ENCODE results near the gene CHD9NB.
A peak's percentile ranks its signal among the peaks of the same experiment; 100 is the strongest.
"Not testable (repeated sequence)": the region's sequence is repeated elsewhere in the genome, so short reads cannot be mapped to it uniquely, and the experiment has no call there.

Gene CHD9NB

GRCh38 chr16:53055541-53056391 is 3.1 kb upstream of the CHD9NB start:
- DNase-seq, result peak; percentile 85

GRCh38 chr16:53054670-53055485 is 2.2 kb upstream of the CHD9NB start, which contains the start of gene CHD9:
TSS of gene CHD9 (plus strand) at chr16:53054991. CDS start at chr16:53156090, 101,099 bp downstream.
- peak; percentile 93 for DNase-seq

- DNase-seq, result peak; percentile 83
Observed at GRCh38 chr16:53053967-53054669, 1.4 kb upstream of the CHD9NB start.

- not testable (repeated sequence) for DNase-seq
Observed at GRCh38 chr16:53051255-53051654, 1.4 kb downstream of the CHD9NB start.

GRCh38 chr16:53048139-53048915 is 4.4 kb downstream of the CHD9NB start:
- no peak for DNase-seq

- DNase-seq, result not testable (repeated sequence)
Observed at GRCh38 chr16:53047515-53047914, 5.2 kb downstream of the CHD9NB start.

- no peak for DNase-seq
Observed at GRCh38 chr16:53045341-53046220, 7.1 kb downstream of the CHD9NB start.

- DNase-seq, result no peak
Observed at GRCh38 chr16:53043986-53044601, 8.6 kb downstream of the CHD9NB start.

GRCh38 chr16:53043428-53043831 is 9.3 kb downstream of the CHD9NB start:
- DNase-seq, result no peak

GRCh38 chr16:53042235-53042701 is 10.4 kb downstream of the CHD9NB start:
- no peak for DNase-seq

- DNase-seq, result no peak
Observed at GRCh38 chr16:53041320-53042051, 11.2 kb downstream of the CHD9NB start.

- DNase-seq, result no peak
Observed at GRCh38 chr16:53040788-53041187, 11.9 kb downstream of the CHD9NB start.

- not testable (repeated sequence) for DNase-seq
Observed at GRCh38 chr16:53036711-53037110, 16.0 kb downstream of the CHD9NB start.

GRCh38 chr16:53036066-53036465 is 16.6 kb downstream of the CHD9NB start:
- no peak for DNase-seq

- no peak for DNase-seq
Observed at GRCh38 chr16:53035176-53035942, 17.3 kb downstream of the CHD9NB start.

GRCh38 chr16:53034306-53034705 is 18.4 kb downstream of the CHD9NB start:
- peak; percentile 43 for DNase-seq

- no peak for DNase-seq
Observed at GRCh38 chr16:53031323-53031942, 21.3 kb downstream of the CHD9NB start.

- no peak for DNase-seq
Observed at GRCh38 chr16:53029971-53030370, 22.7 kb downstream of the CHD9NB start.

GRCh38 chr16:53024045-53024444 is 28.7 kb downstream of the CHD9NB start:
- no peak for DNase-seq

Data from hematopoietic multipotent progenitor cell treated with erythropoietin and hydrocortisone succinate and interleukin-3 and kit ligand, for 6 days (in vitro differentiated cells).